Neural cell (in vitro differentiated cells): ENCODE results near the gene CD3G.

Source experiments
- POLR2AphosphoS5 ChIP-seq: IDR thresholded peaks from 2 replicates; pipeline ENCODE4 v1.6.1; 2012
- RAD21 ChIP-seq: fragments of 450-650 bp; conservative IDR thresholded peaks from 2 replicates; pipeline ENCODE4 v1.6.1; 2014; ENCODE audit warnings: antibody characterized with exemption, mild to moderate bottlenecking, moderate library complexity
- TF ChIP-seq, protein P1 (sequence below): fragments of 450-650 bp; IDR thresholded peaks from 2 replicates; pipeline ENCODE4 v1.5.1; 2014; ENCODE audit warnings: antibody characterized with exemption, mild to moderate bottlenecking, moderate library complexity; ENCODE audit not compliant: poor library complexity, severe bottlenecking

- TF ChIP-seq, protein P1, sequence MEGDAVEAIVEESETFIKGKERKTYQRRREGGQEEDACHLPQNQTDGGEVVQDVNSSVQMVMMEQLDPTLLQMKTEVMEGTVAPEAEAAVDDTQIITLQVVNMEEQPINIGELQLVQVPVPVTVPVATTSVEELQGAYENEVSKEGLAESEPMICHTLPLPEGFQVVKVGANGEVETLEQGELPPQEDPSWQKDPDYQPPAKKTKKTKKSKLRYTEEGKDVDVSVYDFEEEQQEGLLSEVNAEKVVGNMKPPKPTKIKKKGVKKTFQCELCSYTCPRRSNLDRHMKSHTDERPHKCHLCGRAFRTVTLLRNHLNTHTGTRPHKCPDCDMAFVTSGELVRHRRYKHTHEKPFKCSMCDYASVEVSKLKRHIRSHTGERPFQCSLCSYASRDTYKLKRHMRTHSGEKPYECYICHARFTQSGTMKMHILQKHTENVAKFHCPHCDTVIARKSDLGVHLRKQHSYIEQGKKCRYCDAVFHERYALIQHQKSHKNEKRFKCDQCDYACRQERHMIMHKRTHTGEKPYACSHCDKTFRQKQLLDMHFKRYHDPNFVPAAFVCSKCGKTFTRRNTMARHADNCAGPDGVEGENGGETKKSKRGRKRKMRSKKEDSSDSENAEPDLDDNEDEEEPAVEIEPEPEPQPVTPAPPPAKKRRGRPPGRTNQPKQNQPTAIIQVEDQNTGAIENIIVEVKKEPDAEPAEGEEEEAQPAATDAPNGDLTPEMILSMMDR: no peak
- TF ChIP-seq POLR2AphosphoS5: no peak
- TF ChIP-seq RAD21: no peak
Measured at GRCh38 chr11:118312328-118312727, 31.8 kb upstream of the CD3G start.
